Upper lobe of left lung (tissue), 4 donors: ENCODE data around the gene VWA8.

Experiments
- CTCF ChIP-seq, 6 experiments: fragments of 450-650 bp in 4 of 6; fragments of 200-600 bp in 2 of 6; sonication (generic) in 2 of 6; IDR thresholded peaks; one replicate each; pipeline ENCODE4 v1.5.1; 2016 to 2019; ENCODE audit warnings: antibody characterized with exemption in 6 of 6
- POLR2A ChIP-seq, 4 donors: fragments of 450-650 bp; IDR thresholded peaks; one replicate each; pipeline ENCODE4 v1.5.1; 2016 to 2017; ENCODE audit warnings: antibody characterized with exemption in 4 of 4, mild to moderate bottlenecking in 2 of 4
- POLR2AphosphoS5 ChIP-seq, 2 donors: sonication (generic); formaldehyde crosslinking; IDR thresholded peaks; one replicate each; pipeline ENCODE4 v1.5.1; 2017; ENCODE audit warnings: antibody characterized with exemption in 2 of 2

- TF ChIP-seq CTCF (IDR thresholded peaks at IDR 0.05), result no peak
- no peak for TF ChIP-seq POLR2A (IDR thresholded peaks at IDR 0.05)
- no peak for TF ChIP-seq POLR2AphosphoS5 (IDR thresholded peaks at IDR 0.05)
These were observed 250.1 kb downstream of the VWA8 start for GRCh38 chr13:41710771-41711170.
